Transverse colon (tissue), 4 donors: ENCODE data around the gene NOB1.

Experiments
- CTCF ChIP-seq, 5 experiments: fragments of 200-600 bp in 3 of 5; fragments of 450-650 bp in 2 of 5; sonication (generic) in 3 of 5; IDR thresholded peaks; 1 replicate in 2 of 5; 2 replicates in 3 of 5; pipeline ENCODE4 v1.5.1; 2016 to 2017; ENCODE audit warnings: antibody characterized with exemption in 5 of 5, inconsistent platforms in 3 of 5, mild to moderate bottlenecking in 2 of 5, moderate library complexity in 1 of 5
- POLR2A ChIP-seq: fragments of 450-650 bp; IDR thresholded peaks from one replicate; pipeline ENCODE4 v1.6.1; 2016; ENCODE audit warnings: antibody characterized with exemption, mild to moderate bottlenecking, moderate library complexity
- POLR2AphosphoS5 ChIP-seq, 3 donors: sonication (generic); formaldehyde crosslinking; IDR thresholded peaks; one replicate each; pipeline ENCODE4 v1.6.1; 2016; ENCODE audit warnings: antibody characterized with exemption in 3 of 3

- TF ChIP-seq CTCF (IDR thresholded peaks at IDR 0.05) (no peak), POLR2A (no peak), POLR2AphosphoS5 (IDR thresholded peaks at IDR 0.05) (no peak)
These were observed 29.0 kb downstream of the NOB1 start for GRCh38 chr16:69725480-69726312.
